ENCODE measurements around the gene MYRIP. TPM values are rescaled to one million over a fixed set of nuclear protein-coding genes. Genes with fewer than 3 reads are reported as not detected.

Gene MYRIP
- 11.6 and 16.4 TPM in 2 replicates for total RNA-seq

DNA sequence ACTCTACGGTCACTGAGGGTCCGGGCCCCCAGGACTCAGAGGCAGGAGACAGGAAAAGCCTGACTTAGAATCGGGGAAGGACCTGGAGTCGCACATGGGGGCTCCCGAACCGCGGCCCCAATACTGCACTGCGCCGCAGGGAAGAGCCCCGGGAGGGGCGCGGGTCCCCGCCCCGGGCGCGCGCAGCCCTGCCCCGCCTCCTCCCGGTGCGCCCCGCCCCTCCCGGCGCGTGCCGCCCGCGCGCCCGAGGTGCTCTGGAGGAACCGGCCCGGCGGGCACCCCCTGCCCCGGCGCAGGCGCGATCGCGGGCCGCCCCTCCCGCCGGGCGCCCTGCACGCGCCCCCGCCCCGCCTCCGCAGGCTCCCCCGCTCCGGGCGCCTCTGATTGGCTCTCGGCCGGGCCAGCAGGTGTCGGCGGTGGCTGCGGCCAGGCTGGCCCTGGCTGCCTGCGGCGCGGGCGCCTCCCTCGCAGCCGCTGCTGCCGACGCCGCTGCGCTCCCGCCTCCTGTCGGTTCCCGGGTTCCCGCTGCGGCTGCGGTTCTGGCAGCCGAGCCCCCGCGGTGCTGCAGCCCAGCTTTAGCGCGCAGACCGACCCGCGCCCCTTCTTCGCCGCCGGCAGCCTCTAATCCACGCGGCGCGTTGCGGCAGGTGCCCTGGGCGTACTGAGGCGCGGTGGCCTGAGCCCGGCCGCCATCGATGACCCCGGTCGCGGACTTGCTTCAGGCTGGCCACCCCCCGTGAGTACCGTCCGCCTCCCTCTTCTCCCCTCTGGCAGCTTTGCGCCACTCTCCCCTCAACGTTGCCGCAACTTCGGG, at the start of gene MYRIP:
Gene MYRIP (plus strand): TSS at position 429 of the 814 bp plus-strand sequence. CDS start 91,208 bp downstream, outside the sequence.

DNA sequence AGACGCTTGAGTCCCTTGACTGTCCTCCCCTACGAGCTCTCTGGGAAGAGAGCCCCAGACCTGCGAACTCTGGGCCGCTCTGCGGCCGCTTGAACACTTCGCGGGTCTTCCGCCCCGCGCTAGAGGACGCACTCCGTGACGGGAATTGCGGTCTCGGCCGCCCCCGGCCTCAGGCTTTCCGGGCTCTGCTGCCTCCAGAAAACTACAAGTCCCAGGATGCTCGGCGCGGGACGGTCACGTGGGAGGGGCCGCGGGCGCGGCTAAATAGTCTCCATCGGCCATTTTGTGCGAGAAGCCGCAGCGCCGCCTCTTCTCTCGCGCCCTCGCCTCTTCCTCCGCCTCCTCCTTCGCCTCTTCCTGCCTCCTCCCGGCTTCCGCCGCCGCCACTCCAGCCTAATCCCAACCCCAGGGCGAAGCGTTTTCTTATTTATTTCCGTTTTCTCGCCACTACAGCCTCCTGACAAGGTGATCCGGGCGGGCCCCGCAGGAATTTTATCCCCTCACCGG, 500.1 kb downstream of the MYRIP start, which contains the start of gene EIF1B:
Gene EIF1B (plus strand): TSS at position 290 of the 507 bp plus-strand sequence. CDS start 235 bp downstream, outside the sequence.

